HL-60/S4 (cell line): ENCODE results near the gene RAD51C.
"Not testable (repeated sequence)": the region's sequence is repeated elsewhere in the genome, so short reads cannot be mapped to it uniquely, and the experiment has no call there.

Source experiments
- in situ Hi-C: fragments of 300-500 bp; cut with MboI; formaldehyde crosslinking; loops from 2 replicates; pipeline ENCODE4 v1.14.3; 2022; ENCODE audit warnings: low sequenced_read_pairs

The RAD51C gene

DNA sequence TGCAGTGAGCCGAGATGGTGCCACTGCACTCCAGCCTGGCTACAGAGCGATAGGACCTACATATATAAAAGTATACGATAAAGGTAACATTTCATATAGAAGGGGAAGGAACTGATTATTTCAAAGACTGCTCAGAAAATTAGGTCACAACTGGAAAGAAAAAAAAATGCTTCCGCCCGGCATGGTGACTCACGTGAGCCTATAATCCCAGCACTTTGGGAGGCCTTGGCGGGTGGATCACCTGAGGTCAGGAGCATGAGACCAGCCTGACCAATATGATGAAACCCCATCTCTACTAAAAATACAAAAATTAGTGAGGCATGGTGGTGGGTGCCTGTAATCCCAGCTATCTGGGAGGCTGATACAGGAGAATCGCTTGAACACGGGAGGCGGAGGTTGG is 8.4 kb upstream of the RAD51C start:
- in situ Hi-C loops: no loop called here

DNA sequence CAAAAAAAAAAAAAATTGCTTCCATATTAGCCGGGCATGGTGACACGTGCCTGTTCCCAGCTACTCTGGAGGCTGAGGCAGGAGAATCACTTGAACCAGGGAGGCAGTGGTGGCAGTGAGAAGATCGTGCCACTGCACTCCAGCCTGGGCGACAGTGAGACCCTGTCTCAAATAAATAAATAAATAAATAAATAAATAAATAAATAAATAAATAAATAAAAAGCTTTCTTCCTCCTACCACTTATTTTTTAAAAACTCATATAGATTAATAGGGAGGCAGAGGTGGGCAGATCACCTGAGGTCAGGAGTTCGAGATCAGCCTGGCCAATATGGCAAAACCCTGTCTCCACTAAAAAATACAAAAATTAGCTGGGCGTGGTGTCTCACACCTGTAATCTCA is 7.9 kb upstream of the RAD51C start:
- in situ Hi-C loops: not testable (repeated sequence)

DNA sequence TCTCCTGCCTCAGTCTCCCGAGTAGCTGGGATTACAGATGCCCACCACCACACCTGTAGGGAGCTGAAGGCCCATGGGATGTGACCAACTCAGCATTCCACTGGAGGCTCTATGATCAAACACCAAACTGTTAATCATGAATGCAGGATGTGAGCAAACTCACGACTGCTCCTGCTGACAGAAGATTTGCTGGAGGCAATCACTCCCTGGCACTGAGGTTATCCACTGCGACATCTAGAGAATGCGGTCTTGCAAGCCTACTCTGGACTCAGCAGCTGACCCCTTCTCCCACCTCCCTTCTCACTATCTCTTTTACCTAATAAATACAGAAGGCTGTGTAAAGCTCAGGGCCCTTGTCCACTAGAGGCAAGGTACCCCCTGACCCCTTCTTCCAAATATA is 5.4 kb upstream of the RAD51C start:
- in situ Hi-C loops: no loop called here

DNA sequence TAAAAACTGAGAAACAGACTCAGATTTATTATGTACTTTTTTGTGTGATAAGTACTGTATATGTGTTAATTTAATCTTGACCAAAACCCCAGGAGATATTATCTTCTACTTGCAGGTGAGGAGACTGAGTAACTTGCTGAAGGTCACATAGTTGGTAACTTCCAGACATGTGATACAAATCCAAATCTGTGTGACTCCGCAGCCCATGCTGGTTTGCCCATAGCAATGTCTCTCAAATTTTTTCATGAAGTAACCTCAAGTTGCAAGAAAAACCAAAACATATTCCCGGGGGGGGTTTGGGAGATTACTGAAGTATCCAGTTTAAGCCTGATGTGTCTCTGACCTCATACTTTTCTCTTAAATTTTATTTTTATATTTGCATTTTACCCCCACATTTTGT is 3.9 kb upstream of the RAD51C start:
- in situ Hi-C loops: no loop called here

DNA sequence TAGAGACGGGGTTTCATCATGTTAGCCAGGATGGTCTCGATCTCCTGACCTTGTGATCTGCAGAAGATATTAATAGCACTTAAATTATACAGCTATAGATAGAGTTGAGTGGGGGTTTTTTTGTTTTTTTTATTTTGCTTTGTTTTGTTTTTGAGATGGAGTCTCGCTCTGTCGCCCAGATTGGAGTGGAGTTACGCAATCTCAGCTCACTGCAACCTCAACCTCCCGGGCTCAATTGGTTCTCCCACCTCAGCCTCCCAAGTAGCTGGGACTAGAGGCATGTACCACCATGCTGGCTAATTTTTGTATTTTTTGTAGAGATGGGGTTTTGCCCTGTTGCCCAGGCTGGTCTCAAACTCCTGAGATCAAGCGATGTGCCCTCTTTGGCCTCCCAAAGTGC is 2.4 kb upstream of the RAD51C start:
- in situ Hi-C loops: not testable (repeated sequence)

DNA sequence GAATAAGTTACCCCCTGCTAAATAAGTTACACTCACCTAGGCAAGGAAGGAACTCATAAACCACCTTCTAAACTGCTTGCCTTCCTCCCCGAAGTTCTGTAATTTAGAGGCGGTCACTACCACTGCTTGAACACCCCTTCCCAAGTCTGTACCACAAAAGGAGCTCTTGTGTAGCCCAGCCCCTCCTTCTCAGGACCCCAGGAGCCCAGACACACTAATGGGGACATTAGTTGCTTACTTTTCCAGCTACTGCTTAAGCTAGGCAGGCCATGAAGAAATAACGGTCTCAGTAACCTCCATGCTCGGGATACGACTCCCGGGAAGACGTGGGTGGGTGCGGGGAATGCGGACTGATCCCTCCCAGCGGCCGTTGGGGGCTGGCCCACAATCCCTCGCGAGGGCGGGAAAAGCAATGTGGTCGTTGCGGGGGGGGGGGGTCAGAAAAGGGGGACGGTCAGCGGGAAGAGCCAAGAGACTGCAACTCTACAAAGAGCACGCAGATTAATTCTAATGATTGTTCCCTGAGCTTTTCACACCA is 632 bp upstream of the RAD51C start, which contains the start of gene TEX14:
Gene TEX14 (minus strand): TSS at position 345 of the 538 bp plus-strand sequence. CDS start 40,044 bp downstream, outside the sequence.
- in situ Hi-C loops: no loop called here

DNA sequence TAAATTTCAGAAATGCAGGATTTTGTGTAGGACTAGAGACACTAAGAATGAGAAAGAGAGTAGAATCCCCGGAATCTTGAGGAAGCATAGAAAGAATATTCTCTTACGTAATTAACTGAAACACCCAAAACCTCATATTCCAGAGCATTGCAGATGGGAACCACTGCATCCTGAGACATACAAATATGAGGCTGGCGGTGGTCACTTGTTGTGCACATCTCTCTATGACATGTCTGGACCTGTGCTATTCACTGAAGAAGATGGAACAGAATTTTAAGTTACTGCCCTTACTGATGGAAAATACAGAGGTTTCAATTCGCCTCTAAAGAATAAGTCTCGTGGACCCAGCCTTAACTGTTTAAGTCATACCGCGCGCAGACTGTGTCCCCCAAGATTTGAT is 806 bp downstream of the RAD51C start:
- in situ Hi-C loops: no loop called here

DNA sequence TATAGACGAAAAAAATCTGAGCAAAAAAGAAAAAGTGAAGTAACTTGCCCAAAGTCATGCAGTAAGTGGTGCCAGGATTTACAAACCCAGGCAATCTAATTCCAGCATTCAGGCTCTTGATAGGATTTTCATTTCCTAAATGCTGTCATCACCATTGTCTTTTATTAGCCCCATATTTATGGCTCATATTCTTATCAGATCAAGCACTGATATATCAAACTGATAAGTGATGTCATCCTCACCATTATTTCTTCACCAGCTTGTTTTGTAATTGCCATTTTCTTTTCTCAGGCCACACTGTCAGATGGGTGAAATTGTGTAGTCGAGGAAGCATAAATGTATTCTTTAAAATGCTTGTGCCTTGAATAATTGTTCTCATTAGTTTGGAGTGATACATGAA is 1.3 kb downstream of the RAD51C start:
- in situ Hi-C loops: no loop called here

DNA sequence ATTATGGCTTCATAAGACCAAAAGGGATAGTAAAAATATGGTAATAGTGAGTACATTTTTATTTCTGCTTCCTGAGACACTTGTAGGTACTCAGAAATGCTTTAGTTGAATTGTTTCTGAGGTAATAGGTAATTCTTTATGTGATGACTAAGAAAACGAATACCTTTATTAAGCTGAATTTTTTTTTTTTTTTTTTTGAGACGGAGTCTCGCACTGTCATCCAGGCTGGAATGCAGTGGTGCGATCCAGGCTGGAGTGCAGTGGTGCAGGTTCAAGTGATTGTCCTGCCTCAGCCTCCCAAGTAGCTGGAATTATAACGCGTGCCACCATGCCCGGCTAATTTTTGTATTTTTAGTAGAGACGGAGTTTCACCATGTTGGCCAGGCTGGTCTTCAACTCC is 1.9 kb downstream of the RAD51C start:
- in situ Hi-C loops: no loop called here

DNA sequence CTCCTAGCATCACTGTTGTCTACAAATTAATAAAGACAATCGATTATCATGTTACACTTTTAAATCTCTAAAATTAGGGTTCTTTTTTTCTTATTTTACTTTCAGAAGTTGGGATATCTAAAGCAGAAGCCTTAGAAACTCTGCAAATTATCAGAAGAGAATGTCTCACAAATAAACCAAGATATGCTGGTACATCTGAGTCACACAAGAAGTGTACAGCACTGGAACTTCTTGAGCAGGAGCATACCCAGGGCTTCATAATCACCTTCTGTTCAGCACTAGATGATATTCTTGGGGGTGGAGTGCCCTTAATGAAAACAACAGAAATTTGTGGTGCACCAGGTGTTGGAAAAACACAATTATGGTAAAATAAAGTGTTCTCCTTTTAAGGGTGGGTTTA is 2.4 kb downstream of the RAD51C start:
- in situ Hi-C loops: no loop called here

DNA sequence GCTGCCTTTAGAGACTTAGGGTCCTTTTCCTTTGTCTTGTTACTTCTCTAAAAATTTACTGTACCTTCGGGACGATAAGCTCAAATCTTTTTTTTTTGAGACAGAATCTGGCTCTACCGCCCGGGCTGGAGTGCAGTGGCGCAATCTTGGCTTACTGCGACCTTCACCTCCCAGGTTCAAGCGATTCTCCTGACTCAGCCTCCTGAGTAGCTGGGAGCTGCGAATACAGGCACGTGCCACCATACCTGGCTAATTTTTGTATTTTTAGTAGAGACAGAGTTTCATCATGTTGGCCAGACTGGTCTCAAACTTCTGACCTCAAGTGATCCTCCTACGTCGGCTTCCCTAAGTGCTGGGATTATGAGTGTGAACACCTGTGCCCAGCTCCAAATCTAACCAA is 7.4 kb downstream of the RAD51C start:
- in situ Hi-C loops: loop anchor here (10.0 kb wide), 1 partner anchor 305 kb away; no protein-coding TSS in a partner anchor

DNA sequence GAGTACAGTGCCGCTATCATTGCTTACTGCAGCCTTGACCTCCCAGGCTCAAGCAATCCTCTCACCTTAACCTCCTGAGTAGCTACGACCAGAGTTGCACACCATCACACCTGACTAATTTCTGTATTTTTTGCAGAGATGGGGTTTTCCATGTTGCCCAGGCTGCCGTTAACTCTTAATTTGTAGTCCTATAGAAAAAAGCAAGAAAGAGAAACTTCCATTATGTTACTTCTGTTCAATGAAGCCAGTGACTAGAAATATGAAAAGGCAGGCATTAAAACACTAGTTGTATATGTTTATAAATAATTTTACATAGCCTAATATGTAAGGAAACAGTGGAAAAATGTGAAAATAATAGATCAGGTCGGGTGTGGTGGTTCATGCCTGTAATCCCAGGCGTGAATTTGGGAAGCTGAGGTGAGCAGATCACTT is 9.7 kb downstream of the RAD51C start:
- in situ Hi-C loops: loop anchor here (10.0 kb wide), 1 partner anchor 303 kb away; no protein-coding TSS in a partner anchor

DNA sequence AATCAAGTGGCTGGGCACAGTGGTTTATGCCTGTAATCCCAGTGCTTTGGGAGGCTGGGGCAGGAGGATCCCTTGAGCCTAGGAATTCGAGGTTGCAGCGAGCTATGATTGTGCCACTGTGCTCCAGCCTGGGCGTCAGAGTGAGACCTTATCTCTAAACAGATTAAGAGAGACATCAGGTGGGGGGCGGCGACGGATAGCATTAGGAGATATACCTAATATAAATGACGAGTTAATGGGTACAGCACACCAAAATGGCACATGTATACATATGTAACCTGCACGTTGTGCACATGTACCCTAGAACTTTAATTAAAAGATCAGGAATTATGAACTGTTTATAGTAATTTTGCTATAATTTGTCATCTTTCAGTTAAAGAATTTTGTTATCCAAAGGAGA is 10.3 kb downstream of the RAD51C start:
- in situ Hi-C loops: loop anchor here (10.0 kb wide), 1 partner anchor 302 kb away; no protein-coding TSS in a partner anchor

DNA sequence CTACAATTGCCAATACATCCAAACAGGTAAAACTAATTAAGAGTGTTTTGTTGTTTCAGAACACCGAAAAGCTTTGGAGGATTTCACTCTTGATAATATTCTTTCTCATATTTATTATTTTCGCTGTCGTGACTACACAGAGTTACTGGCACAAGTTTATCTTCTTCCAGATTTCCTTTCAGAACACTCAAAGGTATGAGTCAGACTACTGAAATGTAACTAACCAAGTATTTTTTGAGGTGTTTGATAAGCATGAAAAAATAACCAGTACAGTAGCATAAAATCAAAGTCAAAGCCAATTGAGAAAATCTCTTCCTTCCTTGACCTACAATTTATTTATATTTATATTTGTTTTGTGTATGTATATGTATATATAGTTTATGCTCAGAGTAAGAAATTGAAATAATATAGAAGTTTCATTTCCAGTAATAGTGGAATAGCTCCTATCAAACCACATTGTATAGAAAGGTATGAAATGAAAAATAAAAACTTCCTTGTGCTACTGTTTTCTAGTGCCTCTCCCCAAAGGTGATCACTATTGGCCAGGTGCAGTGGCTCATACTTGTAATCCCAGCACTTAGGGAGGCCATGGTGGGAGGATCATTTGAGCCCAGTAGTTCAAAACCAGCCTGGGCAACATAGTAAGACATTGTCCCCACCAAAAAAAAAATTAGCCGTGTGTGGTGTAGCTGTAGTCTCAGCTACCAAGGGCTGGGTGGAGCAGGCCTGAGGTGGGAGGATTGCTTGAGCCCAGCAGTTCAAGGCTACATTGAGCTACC is 10.9 kb downstream of the RAD51C start:
- in situ Hi-C loops: loop anchor here (10.0 kb wide), 1 partner anchor 301 kb away; no protein-coding TSS in a partner anchor

DNA sequence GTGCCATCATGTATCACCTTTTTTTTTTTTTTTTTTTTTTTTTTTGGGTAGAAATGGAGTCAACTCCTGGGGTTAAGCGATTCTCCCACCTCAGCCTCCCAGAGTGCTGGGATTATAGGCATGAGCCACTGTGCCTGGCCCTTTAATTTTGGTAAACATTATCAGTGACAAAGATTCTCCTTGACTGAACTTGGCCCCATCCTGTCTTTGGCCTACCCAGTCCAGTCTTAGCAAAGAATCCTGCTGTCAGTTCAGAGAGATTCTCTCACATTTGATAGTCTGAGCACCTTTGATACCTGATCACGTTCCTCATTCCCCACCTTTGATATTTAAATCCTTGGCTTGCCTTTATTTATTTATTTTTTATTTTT is 11.5 kb downstream of the RAD51C start:
- in situ Hi-C loops: loop anchor here (10.0 kb wide), 1 partner anchor 301 kb away; no protein-coding TSS in a partner anchor

DNA sequence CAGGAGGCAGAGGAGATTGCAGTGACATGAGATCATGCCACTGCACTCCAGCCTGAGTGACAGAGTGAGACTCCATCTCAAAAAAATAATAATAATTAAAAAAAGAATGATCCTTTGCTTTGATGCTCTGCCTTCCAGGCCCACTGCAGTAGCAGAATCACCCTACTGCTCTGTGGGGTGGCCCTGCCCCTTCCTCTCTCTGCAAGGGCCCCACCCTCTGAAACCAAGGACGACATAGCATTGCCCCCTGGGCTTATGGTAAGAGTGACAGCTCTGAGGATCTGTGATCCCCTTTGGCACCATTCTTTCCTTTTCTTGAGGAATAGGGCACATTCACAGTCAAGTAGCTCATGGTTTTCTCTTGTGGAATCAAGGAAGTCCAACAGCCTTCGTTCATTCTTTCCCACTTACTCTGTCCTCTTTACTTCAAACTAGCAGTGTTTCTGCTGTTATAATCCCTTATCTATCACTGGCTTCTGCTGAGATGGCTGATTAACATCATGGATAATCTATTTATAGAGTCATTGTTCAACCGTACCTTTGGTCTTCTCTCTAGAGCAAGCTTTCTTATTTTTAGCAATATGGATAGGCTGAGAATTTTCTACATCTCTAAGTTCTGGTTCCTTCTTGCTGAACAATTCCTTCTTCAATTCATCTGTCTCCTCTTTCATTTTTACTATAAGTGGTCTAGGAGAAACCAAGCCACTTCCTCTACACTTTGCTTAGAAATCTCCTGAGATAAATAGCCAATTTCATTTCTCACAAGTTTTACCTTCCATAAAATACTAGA is 14.1 kb downstream of the RAD51C start:
- in situ Hi-C loops: loop anchor here (10.0 kb wide), 1 partner anchor 298 kb away; no protein-coding TSS in a partner anchor

DNA sequence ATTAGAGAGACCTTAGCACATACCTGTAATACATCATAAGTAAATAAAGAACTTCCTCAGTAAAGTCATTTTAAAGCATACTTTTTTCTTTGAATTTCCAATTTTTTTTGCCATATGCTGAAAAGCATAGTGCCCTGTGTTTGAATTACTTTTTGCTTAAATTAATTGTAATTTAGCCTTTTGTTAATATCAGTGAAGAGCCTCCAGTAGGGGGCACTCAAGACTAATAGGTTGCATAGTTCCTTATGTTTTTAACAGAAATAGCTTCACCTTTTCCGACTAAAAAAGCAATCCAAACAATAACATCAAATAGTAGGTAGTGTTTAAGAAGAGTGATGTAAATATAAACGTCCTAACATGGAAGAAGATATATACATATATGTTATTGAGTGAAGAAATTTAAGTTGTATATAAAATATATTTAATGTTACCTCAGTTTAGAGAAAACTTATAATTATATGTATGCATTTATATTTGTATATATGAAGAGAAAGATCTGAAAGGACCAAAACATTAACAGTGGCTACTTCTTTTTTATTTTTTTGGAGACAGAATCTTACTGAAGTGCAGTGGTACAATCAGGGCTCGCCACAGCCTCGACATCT is 18.6 kb downstream of the RAD51C start:
- in situ Hi-C loops: no loop called here

DNA sequence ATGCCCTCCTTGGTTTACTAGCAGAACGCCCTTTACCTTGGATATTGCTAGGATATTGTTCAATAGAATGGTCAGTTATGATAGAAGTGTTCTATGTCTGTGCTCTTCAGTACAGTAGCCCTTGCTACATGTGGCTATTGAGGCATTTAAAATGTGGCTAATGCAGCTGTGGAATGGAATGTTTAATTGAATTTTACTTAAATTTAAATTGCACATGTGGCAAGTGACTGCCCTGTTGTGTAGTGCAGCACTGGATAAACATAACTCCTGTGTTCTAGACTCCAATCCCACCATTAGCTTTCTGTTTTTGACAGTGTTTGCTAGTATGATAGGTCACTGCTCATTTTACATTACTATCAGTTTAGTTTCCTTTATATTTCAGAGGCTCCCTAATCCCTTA is 29.9 kb downstream of the RAD51C start:
- in situ Hi-C loops: no loop called here

DNA sequence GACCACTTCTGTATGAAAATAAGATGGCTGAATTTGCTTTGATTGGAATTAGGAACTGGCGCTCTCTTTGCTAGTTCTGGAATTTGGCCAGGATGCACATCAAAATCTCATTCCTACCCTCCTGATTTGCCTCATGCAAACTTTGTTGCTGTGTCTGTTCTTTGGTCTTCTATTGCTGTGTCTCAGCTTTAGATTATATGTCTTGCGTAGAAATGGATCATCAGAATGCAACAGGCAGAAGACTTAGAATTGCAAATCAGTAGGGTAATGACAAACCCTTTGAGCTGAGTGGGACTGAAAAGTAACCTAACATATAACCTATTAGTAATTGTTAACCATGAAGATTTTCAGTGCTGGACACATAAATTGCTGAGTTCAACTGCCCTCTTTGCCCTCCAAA is 30.3 kb downstream of the RAD51C start:
- in situ Hi-C loops: no loop called here

DNA sequence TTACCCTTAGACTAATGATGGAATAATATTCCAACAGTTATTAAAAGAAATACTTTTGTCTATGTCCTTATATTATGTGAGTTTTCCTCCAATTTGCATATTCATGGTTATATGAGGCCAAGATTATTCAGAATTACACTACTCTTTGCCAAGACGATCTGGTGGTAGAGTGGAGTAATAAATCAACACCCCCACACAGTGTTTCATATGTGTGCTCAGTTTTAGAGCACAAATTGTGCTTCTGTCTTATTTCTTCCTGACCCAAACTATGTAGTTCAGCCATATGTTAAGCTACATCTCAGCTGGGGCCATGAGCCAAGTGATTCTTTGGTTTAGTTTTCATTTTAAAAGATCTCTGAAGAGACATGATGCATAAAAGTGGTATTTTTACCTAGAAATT is 36.4 kb downstream of the RAD51C start:
- in situ Hi-C loops: no loop called here

DNA sequence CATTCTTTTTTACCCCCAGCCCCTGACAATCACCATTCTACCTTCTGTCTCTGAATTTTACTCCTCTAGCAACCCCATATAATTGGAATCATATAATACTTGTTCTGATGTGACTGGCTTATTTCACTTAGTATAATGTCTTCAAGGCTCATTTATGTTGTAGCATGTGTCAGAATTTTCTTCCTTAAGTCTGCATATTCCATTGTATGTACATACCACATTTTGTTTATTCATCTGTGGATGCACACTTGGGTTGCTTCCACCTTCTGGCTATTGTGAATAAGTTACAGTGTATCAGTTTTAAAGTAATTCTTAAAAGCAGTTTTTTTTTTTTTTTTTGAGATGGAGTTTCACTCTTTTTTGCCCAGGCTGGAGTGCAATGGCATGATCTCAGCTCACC is 38.5 kb downstream of the RAD51C start:
- in situ Hi-C loops: no loop called here
